Activated CD4-positive, alpha-beta T cell treated with anti-CD3 and anti-CD28 coated beads, Interleukin-2, amount 50 U/mL, for 24 hours (primary cell): Measurements from ENCODE around the gene SPOCK1.
"Not testable (repeated sequence)": the region's sequence is repeated elsewhere in the genome, so short reads cannot be mapped to it uniquely, and the experiment has no call there.

ENCODE experiments used
- DNase-seq, 2 donors: peaks; one replicate each; pipeline ENCODE4 v3.0.0-alpha.2; 2020; ENCODE audit warnings: low read depth in 1 of 2, low spot score in 1 of 2

The SPOCK1 gene

GRCh38 chr5:137266186-137266585, 232.9 kb downstream of the SPOCK1 start:
- DNase-seq: no peak

- no peak for DNase-seq
Observed at GRCh38 chr5:137265457-137265856, 233.7 kb downstream of the SPOCK1 start.

GRCh38 chr5:137264573-137264972, 234.6 kb downstream of the SPOCK1 start:
- DNase-seq: no peak

GRCh38 chr5:137264041-137264440, 235.1 kb downstream of the SPOCK1 start:
- DNase-seq: no peak

- DNase-seq: no peak
Observed at GRCh38 chr5:137263371-137264005, 235.6 kb downstream of the SPOCK1 start.

GRCh38 chr5:137262818-137263217, 236.3 kb downstream of the SPOCK1 start:
- no peak for DNase-seq

GRCh38 chr5:137260820-137261695, 238.1 kb downstream of the SPOCK1 start:
- DNase-seq: no peak

- not testable (repeated sequence) for DNase-seq
Observed at GRCh38 chr5:137259115-137259514, 240.0 kb downstream of the SPOCK1 start.

- no peak for DNase-seq
Observed at GRCh38 chr5:137254119-137255090, 244.7 kb downstream of the SPOCK1 start.

- no peak for DNase-seq
Observed at GRCh38 chr5:137252512-137252911, 246.6 kb downstream of the SPOCK1 start.

- no peak for DNase-seq
Observed at GRCh38 chr5:137250421-137250820, 248.7 kb downstream of the SPOCK1 start.

- DNase-seq: no peak
Observed at GRCh38 chr5:137248527-137248926, 250.6 kb downstream of the SPOCK1 start.

- no peak for DNase-seq
Observed at GRCh38 chr5:137245438-137245837, 253.7 kb downstream of the SPOCK1 start.

- no peak for DNase-seq
Observed at GRCh38 chr5:137240285-137240684, 258.8 kb downstream of the SPOCK1 start.

GRCh38 chr5:137236849-137237507, 262.1 kb downstream of the SPOCK1 start:
- DNase-seq: no peak

- DNase-seq: no peak
Observed at GRCh38 chr5:137236252-137236651, 262.9 kb downstream of the SPOCK1 start.

GRCh38 chr5:137234973-137235943, 263.9 kb downstream of the SPOCK1 start:
- DNase-seq: no peak

GRCh38 chr5:137233726-137234125, 265.4 kb downstream of the SPOCK1 start:
- no peak for DNase-seq

- DNase-seq: not testable (repeated sequence)
Observed at GRCh38 chr5:137233304-137233703, 265.8 kb downstream of the SPOCK1 start.

- DNase-seq: no peak
Observed at GRCh38 chr5:137231540-137231939, 267.6 kb downstream of the SPOCK1 start.
